ENCODE results near the gene FMO3. TPM values are rescaled to one million over a fixed set of nuclear protein-coding genes. Genes with fewer than 3 reads are reported as not detected.

Gene FMO3
- total and polyA plus RNA-seq, 2 donors (not counting 1 experiment from before 2014, with no cell fraction given), result 76.3 to 148 TPM

GRCh38 chr1:171055966-171056643 is 34.6 kb upstream of the FMO3 start:
- Histone ChIP-seq H2AFZ (ENCODE audit: low read length) (no peak overlapping the region), H3K9me3 (ENCODE audit: control insufficient read depth, insufficient read depth, low read depth, low read length) (no peaks in the 10 kb centered on the region), H3K9ac (ENCODE audit: insufficient read depth, low read length) (no peak overlapping the region), H3K4me3 (replicated peaks in 1 of 4; ENCODE audit: control extremely low read depth in 1 of 4, insufficient read depth in 1 of 4, low read depth in 3 of 4, low read length in 4 of 4) (no peak overlapping the region), H3K36me3 (ENCODE audit: control insufficient read depth, insufficient read depth, low read length) (no peaks in the 10 kb centered on the region), H3K4me2 (ENCODE audit: extremely low read depth, insufficient read depth, low read length) (no peak overlapping the region), H3K4me1 (ENCODE audit: control insufficient read depth, extremely low read depth, insufficient read depth, low read length) (no peaks in the 10 kb centered on the region), H4K20me1 (ENCODE audit: control insufficient read depth, extremely low read depth, insufficient read depth, low read length) (no peaks in the 10 kb centered on the region), H3K27me3 (ENCODE audit: control insufficient read depth, insufficient read depth, low read length) (no peaks in the 10 kb centered on the region), H3K27ac (ENCODE audit: insufficient read depth, low read length) (no peak overlapping the region), H3K79me2 (ENCODE audit: control insufficient read depth, insufficient read depth, low read length) (no peaks in the 10 kb centered on the region)
- no peak for DNase-seq (ENCODE audit: low read depth in 2 of 2)
- TF ChIP-seq EZH2 (IDR thresholded peaks at IDR 0.05; ENCODE audit: low read length, missing control alignments), result no peak
- no peak for TF ChIP-seq CTCF (conservative IDR thresholded peaks at IDR 0.05 in 1 of 2, IDR thresholded peaks at IDR 0.05 in 1 of 2; ENCODE audit: low read depth in 1 of 2, low read length in 2 of 2)

DNA sequence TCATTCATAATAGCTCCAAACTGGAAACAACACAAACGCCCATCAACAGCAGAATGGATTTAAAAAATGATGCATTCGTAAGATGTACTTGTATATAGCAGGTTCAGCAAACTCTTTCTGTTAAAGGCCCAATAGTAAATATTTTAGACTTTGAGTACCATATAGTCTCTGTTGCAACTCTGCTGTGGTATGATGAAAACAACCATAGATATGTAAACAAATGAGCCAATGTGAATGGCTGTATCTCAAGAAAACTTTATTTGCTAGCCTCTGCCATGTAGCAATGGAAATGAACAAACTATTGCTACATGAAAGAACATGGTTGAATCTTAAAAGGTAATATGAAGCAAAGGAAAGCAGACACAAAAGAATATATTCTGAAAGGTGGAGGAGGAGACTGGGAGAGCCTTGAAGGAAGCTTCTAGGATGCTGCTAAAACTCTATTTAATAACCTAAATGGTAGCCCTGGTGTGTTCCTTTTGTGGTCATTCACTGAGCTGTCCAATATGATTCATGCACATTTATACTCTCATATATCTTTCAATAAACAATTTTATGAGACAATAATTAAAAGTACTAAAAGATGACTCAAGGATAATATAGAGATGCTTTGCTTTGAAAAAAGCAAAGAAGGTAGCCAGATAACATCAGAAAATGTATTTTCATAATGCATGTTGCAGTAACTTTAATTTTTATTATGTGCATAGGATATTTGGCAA is 29.1 kb upstream of the FMO3 start:
- no peaks in the 10 kb centered on the region for H3K4me1 ChIP-seq (ENCODE audit: control insufficient read depth, extremely low read depth, insufficient read depth, low read length)
- H3K9me3 ChIP-seq (ENCODE audit: control insufficient read depth, insufficient read depth, low read depth, low read length), result no peaks in the 10 kb centered on the region
- TF ChIP-seq EZH2 (IDR thresholded peaks at IDR 0.05; ENCODE audit: low read length, missing control alignments) (no peak), CTCF (conservative IDR thresholded peaks at IDR 0.05 in 1 of 2, IDR thresholded peaks at IDR 0.05 in 1 of 2; ENCODE audit: low read depth in 1 of 2, low read length in 2 of 2) (no peak)
- H3K36me3 ChIP-seq (ENCODE audit: control insufficient read depth, insufficient read depth, low read length), result no peaks in the 10 kb centered on the region
- H4K20me1 ChIP-seq (ENCODE audit: control insufficient read depth, extremely low read depth, insufficient read depth, low read length), result no peaks in the 10 kb centered on the region
- H3K27me3 ChIP-seq (ENCODE audit: control insufficient read depth, insufficient read depth, low read length), result no peaks in the 10 kb centered on the region
- H2AFZ ChIP-seq (ENCODE audit: low read length), result no peak overlapping the region
- no peak overlapping the region for H3K27ac ChIP-seq (ENCODE audit: insufficient read depth, low read length)
- H3K4me2 ChIP-seq (ENCODE audit: extremely low read depth, insufficient read depth, low read length), result no peak overlapping the region
- H3K9ac ChIP-seq (ENCODE audit: insufficient read depth, low read length), result no peak overlapping the region
- peak in 1 of 2 donors; percentile 75 for DNase-seq (ENCODE audit: low read depth in 2 of 2)
- H3K79me2 ChIP-seq (ENCODE audit: control insufficient read depth, insufficient read depth, low read length), result no peaks in the 10 kb centered on the region
- no peak overlapping the region for H3K4me3 ChIP-seq (replicated peaks in 1 of 4; ENCODE audit: control extremely low read depth in 1 of 4, insufficient read depth in 1 of 4, low read depth in 3 of 4, low read length in 4 of 4)

GRCh38 chr1:171062902-171063301 is 27.8 kb upstream of the FMO3 start:
- Histone ChIP-seq H3K27ac (ENCODE audit: insufficient read depth, low read length) (no peak overlapping the region), H3K4me3 (replicated peaks in 1 of 4; ENCODE audit: control extremely low read depth in 1 of 4, insufficient read depth in 1 of 4, low read depth in 3 of 4, low read length in 4 of 4) (no peak overlapping the region)
- TF ChIP-seq EZH2 (IDR thresholded peaks at IDR 0.05; ENCODE audit: low read length, missing control alignments) (no peak), CTCF (conservative IDR thresholded peaks at IDR 0.05 in 1 of 2, IDR thresholded peaks at IDR 0.05 in 1 of 2; ENCODE audit: low read depth in 1 of 2, low read length in 2 of 2) (no peak)

More at GRCh38 chr1:171062902-171063301, 27.8 kb upstream of the FMO3 start:
- DNase-seq (ENCODE audit: low read depth in 2 of 2), result no peak
- Histone ChIP-seq H3K79me2 (ENCODE audit: control insufficient read depth, insufficient read depth, low read length) (no peaks in the 10 kb centered on the region), H3K9ac (ENCODE audit: insufficient read depth, low read length) (no peak overlapping the region), H4K20me1 (ENCODE audit: control insufficient read depth, extremely low read depth, insufficient read depth, low read length) (no peaks in the 10 kb centered on the region), H3K4me2 (ENCODE audit: extremely low read depth, insufficient read depth, low read length) (no peak overlapping the region), H3K4me1 (ENCODE audit: control insufficient read depth, extremely low read depth, insufficient read depth, low read length) (no peaks in the 10 kb centered on the region), H3K9me3 (ENCODE audit: control insufficient read depth, insufficient read depth, low read depth, low read length) (no peaks in the 10 kb centered on the region), H3K27me3 (ENCODE audit: control insufficient read depth, insufficient read depth, low read length) (no peaks in the 10 kb centered on the region), H2AFZ (ENCODE audit: low read length) (no peak overlapping the region), H3K36me3 (ENCODE audit: control insufficient read depth, insufficient read depth, low read length) (no peaks in the 10 kb centered on the region)
